Measurements from ENCODE around the gene CPD. TPM values are rescaled to one million over a fixed set of nuclear protein-coding genes. Genes with fewer than 3 reads are reported as not detected.

The CPD gene
- total RNA-seq, 2 donors from 2014 or later: 46.5 to 46.8 TPM

DNA sequence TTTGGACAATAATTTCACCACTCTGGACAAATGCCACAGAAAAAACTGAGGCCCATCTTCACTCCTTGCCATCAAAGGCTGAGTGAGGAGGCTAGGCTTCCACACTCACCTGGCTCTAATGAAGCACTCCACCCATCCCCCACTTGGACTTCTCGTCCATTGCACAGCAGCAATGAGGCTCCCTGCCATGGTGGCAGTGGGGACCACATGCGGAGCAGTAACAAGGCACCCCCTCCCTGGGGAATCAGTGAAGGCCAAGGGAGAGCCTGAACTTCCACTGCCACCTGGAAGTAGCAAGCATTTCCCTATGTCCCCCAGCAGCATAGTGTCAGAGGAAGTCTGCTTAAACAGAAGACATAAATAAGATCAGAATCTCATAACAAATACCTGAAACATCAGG is 96.5 kb downstream of the CPD start:
- H3K9me3 Mint-ChIP-seq: no peaks in the 10 kb centered on the region
- no peaks in the 10 kb centered on the region for H3K27me3 Mint-ChIP-seq (ENCODE audit: low read depth)
- H3K4me1 Mint-ChIP-seq (ENCODE audit: low read depth): peaks cover 34% of the 10 kb centered on the region
- no peak overlapping the region for H3K27ac Mint-ChIP-seq
- H3K4me3 Mint-ChIP-seq: peak overlapping the region in 1 of 2 donors; percentile 89
- no peak for DNase-seq
- no peak for ATAC-seq (replicated peaks in 1 of 2)
- peaks cover 2 to 10% of the 10 kb centered on the region in 2 donors for H3K36me3 Mint-ChIP-seq (ENCODE audit: insufficient read depth in 2 of 2)

DNA sequence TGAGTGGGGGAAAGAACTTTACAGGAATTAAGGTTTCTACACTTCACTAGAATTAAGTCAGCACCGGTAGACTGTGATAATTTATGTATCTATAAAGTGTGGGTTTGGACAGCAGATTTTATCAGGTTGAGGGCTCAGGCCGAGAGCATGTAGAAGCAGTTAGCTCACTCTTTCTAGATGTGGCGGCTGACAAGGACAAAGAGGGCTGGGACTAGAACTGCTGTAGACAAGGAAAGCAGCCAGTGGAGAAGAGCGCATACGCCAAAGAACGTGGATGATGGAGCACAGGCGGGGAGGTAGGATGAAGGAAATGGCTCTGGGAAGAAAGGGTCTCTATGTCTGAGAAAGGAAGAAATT is 98.0 kb downstream of the CPD start:
- ATAC-seq (replicated peaks in 1 of 2): peak; percentile 34 to 36
- Mint-ChIP-seq H3K9me3 (no peaks in the 10 kb centered on the region), H3K36me3 (ENCODE audit: insufficient read depth in 2 of 2) (peaks cover 2 to 20% of the 10 kb centered on the region in 2 donors), H3K27ac (peak overlapping the region; percentile 94), H3K4me3 (peak overlapping the region; percentile 89 to 95), H3K27me3 (ENCODE audit: low read depth) (no peaks in the 10 kb centered on the region), H3K4me1 (ENCODE audit: low read depth) (peaks cover 41% of the 10 kb centered on the region)
- DNase-seq: peak; percentile 29

DNA sequence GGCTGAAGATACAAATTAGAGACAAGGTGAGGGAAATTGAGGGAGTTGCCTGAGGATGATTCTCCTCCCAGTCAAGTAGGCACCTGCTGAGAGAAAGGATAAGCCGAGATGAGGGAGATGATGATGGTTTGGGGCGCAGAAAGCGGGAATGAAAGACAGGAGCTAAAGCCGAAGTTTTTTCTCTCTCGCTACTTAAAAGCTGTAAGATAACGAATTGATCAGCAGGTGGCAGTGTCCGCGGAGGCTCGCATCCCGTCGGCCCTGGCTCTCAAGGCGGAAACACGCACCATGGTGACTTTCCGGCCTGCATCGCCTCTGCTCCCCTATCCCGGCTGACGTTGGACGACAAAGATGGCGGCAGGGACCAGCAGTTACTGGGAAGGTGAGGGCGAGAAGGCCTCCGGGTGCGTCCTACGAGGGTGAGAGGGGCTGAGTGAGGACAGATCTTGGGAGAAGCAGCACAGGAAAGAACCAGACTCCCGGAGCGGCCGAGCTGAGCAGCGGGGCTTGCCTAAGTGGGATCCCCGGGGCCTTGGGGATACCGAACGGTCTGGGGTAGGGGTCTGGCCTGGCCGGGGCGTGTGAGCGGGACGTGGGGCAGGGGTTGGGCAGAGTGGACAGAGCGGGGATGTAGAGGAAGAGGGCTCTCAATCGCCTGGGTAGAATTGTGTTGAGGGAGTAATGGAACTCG is 98.5 kb downstream of the CPD start, which contains the start of gene GOSR1:
Gene GOSR1, plus strand, starts transcription at position 326 of the 691 bp plus-strand sequence. Its CDS starts 26 bp downstream, at position 352.
- Mint-ChIP-seq H3K36me3 (ENCODE audit: insufficient read depth in 2 of 2) (peaks cover 2 to 20% of the 10 kb centered on the region in 2 donors), H3K9me3 (no peaks in the 10 kb centered on the region), H3K27ac (peak within 1 kb of the TSS; percentile 94), H3K4me1 (ENCODE audit: low read depth) (peaks cover 41% of the 10 kb centered on the region), H3K4me3 (peak within 1 kb of the TSS; percentile 89 to 95), H3K27me3 (ENCODE audit: low read depth) (no peaks in the 10 kb centered on the region)
- DNase-seq (peak; percentile 92 to 95), ATAC-seq (replicated peaks in 1 of 2) (peak; percentile 99)

DNA sequence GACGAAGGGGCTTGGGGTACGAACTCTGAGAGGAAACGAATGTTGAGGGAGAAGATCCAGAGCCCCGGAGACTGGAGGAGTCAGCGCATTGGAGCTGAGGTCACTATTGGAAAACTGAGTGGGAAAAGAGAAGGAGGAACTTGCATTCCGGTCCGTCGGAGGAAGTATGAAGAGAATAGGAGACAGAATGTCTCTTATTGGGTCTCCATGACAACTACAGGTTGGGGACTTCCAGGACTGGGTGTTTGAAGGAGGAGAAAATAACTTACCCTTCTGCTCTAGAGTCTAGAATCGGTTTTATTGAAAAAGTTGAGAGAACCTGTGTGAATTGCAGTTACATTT is 99.0 kb downstream of the CPD start:
- no peaks in the 10 kb centered on the region for H3K27me3 Mint-ChIP-seq (ENCODE audit: low read depth)
- peak overlapping the region; percentile 89 to 95 for H3K4me3 Mint-ChIP-seq
- peaks cover 2 to 20% of the 10 kb centered on the region in 2 donors for H3K36me3 Mint-ChIP-seq (ENCODE audit: insufficient read depth in 2 of 2)
- no peaks in the 10 kb centered on the region for H3K9me3 Mint-ChIP-seq
- ATAC-seq (replicated peaks in 1 of 2): peak; percentile 10 to 13
- peak overlapping the region; percentile 94 for H3K27ac Mint-ChIP-seq
- no peak for DNase-seq
- H3K4me1 Mint-ChIP-seq (ENCODE audit: low read depth): peaks cover 41% of the 10 kb centered on the region

DNA sequence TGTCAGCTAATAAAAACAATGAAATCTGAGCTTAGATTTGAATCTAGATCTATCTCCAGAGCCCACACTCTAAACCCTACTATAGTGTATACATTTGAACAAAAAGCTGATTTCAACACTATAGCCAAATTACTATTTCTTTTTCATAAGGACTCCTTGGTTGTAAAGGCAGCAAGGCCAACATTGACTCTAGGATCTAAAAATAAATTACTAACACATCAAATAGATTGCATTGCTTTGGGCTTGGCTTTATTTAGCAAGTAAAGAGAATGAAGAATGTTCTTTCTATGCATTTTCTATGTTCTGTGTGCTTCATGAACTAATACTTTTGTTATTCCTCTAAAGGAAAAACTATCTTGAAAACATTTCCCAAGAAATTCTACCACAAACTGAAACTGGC is 103.8 kb downstream of the CPD start:
- peaks cover 25% of the 10 kb centered on the region for H3K4me1 Mint-ChIP-seq (ENCODE audit: low read depth)
- H3K36me3 Mint-ChIP-seq (ENCODE audit: insufficient read depth in 2 of 2): peaks cover 2 to 39% of the 10 kb centered on the region in 2 donors
- no peak overlapping the region for H3K4me3 Mint-ChIP-seq

DNA sequence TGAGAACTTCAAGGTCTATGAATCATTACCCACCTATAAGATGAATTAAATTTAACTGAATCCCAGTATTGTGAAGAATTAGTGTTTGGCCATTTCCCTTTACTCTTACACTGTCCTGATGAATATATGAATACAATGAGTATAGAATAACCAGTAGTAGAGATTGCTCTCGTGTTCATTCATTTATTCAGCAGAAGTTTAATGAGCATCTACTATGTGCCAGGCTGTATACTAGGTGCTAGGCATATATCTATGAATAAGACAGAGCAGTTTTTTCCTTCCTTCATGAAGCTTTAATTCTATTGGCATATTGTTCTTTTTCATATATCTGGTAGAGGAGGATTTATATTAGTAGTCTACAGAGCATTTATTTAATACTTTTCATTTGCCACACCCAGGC is 104.4 kb downstream of the CPD start:
- Mint-ChIP-seq H3K36me3 (ENCODE audit: insufficient read depth in 2 of 2) (peaks cover 2 to 37% of the 10 kb centered on the region in 2 donors), H3K27me3 (ENCODE audit: low read depth) (no peaks in the 10 kb centered on the region), H3K9me3 (no peaks in the 10 kb centered on the region), H3K27ac (peak overlapping the region; percentile 75), H3K4me1 (ENCODE audit: low read depth) (peaks cover 21% of the 10 kb centered on the region), H3K4me3 (no peak overlapping the region)
- ATAC-seq (replicated peaks in 1 of 2) (no peak), DNase-seq (no peak)

More for the DNA sequence above, 103.8 kb downstream of the CPD start:
- ATAC-seq (replicated peaks in 1 of 2) (no peak), DNase-seq (no peak)
- Mint-ChIP-seq H3K27me3 (ENCODE audit: low read depth) (no peaks in the 10 kb centered on the region), H3K27ac (peak overlapping the region; percentile 75), H3K9me3 (no peaks in the 10 kb centered on the region)

DNA sequence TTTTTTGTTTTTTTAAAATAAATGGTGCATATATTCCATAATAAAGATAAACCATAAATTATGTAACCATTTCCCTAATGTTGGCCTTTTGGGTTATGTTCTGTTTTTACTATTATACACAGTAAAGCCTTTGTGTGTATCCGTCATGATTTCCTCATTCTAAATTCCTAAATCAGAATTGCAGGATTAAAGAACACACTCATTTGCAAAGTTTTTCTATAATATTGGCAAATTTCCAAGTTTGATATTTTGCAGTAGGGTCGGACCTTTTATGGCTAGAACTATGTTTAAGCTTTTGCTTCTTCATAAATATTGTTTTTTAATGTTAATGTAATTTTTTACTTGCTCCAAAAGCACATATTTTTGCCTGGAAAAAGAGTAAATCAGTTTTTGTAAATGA is 115.1 kb downstream of the CPD start:
- Mint-ChIP-seq H3K4me1 (ENCODE audit: low read depth) (no peaks in the 10 kb centered on the region), H3K27me3 (ENCODE audit: low read depth) (no peaks in the 10 kb centered on the region), H3K27ac (no peak overlapping the region), H3K4me3 (no peak overlapping the region), H3K9me3 (no peaks in the 10 kb centered on the region), H3K36me3 (ENCODE audit: insufficient read depth in 2 of 2) (peaks cover 12 to 35% of the 10 kb centered on the region in 2 donors)
- no peak for ATAC-seq (replicated peaks in 1 of 2)
- DNase-seq: no peak

DNA sequence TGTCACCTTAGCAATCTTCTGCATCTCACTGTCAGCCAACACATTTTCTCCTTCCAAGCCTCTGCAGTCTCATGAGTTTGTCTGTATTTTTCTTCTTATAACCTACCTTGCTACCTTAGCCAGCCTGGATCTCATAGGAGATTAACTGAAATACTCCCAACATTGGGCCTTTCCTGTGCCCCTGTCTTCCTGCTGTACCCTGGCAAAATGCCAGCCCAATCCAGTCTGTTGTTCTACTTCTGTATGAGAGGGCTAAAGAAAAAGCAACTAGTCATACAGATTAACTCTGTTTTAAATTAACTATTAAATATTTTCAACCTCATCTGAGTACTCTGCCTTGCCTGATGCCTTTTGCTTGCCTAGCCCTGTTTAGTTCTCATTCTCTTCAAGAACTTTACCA is 116.9 kb downstream of the CPD start:
- peak overlapping the region; percentile 10 for H3K27ac Mint-ChIP-seq
- peaks cover 10 to 32% of the 10 kb centered on the region in 2 donors for H3K36me3 Mint-ChIP-seq (ENCODE audit: insufficient read depth in 2 of 2)
- ATAC-seq (replicated peaks in 1 of 2) (no peak), DNase-seq (no peak)
- H3K4me1 Mint-ChIP-seq (ENCODE audit: low read depth): peaks cover 9% of the 10 kb centered on the region
- no peaks in the 10 kb centered on the region for H3K9me3 Mint-ChIP-seq
- H3K27me3 Mint-ChIP-seq (ENCODE audit: low read depth): no peaks in the 10 kb centered on the region
- H3K4me3 Mint-ChIP-seq: no peak overlapping the region

DNA sequence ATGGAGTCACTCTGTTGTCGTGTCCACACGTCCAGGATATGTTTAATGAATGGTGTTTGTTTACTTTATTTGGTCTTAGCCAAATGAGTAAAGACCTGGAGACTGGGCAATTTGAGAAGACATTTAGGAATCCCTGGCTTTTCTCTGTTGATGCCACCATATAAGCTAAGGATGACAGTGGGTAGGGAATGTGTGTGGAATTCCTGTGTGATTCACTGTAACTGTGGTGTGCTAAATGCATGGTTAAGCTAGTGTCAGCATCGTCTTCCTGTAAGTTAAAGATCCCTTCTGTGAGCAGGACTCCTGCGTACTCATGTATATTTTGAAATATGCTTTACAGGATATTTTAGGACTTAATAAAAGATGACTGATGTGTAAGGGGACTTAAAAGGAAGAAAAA is 124.8 kb downstream of the CPD start:
- H3K27ac Mint-ChIP-seq: no peak overlapping the region
- H3K4me3 Mint-ChIP-seq: no peak overlapping the region
- DNase-seq (no peak), ATAC-seq (replicated peaks in 1 of 2) (no peak)
- peaks cover 5 to 15% of the 10 kb centered on the region in 2 donors for H3K36me3 Mint-ChIP-seq (ENCODE audit: insufficient read depth in 2 of 2)
- H3K4me1 Mint-ChIP-seq (ENCODE audit: low read depth): peaks cover 17% of the 10 kb centered on the region
- H3K9me3 Mint-ChIP-seq: no peaks in the 10 kb centered on the region
- H3K27me3 Mint-ChIP-seq (ENCODE audit: low read depth): no peaks in the 10 kb centered on the region

DNA sequence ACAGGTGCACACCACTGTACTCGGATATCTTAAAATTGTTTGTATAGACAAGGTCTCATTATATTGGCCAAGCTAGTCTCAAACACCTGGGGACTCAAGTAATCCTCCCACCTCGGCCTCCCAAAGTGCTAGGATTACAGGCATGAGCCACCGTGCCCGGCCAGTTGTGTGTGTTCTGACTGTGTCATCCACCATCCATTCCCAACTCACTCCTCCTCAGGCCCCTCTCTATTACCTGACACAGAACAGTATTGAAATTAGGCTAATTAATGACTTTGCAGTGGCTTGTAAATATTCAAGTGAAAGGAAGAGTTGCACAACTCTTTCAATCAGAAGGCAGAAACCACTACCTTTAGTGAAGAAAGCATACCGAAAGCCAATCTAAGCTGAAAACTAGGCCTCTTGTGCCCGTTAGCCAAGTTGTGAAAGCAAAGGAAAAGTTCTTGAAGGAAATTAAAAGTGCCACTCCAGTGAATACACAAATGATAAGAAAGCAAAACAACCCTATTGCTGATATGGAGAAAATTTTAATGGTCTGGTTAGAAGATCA is 127.2 kb downstream of the CPD start:
- no peak for ATAC-seq (replicated peaks in 1 of 2)

DNA sequence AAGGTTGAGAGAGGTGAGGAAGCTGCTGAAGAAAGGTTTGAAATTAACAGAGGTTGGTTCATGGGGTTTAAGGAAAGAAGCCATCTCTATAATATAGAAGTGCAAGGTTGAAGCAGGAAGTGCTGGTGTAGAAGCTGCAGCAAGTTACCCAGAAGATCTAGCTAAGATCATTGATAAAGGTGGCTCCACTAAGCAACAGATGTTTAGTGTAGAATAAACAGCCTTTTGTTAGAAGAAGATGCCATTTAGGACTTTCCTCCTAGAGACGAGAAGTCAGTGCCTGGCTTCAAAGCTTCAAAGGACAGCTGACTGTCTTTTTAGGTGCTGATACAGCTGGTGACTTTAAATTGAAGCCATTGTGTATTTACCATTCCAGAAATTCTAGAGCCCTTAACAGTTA is 127.8 kb downstream of the CPD start:
- no peak for ATAC-seq (replicated peaks in 1 of 2)
- peaks cover 8% of the 10 kb centered on the region for H3K4me1 Mint-ChIP-seq (ENCODE audit: low read depth)
- H3K4me3 Mint-ChIP-seq: no peak overlapping the region
- peaks cover 5 to 15% of the 10 kb centered on the region in 2 donors for H3K36me3 Mint-ChIP-seq (ENCODE audit: insufficient read depth in 2 of 2)
- H3K27me3 Mint-ChIP-seq (ENCODE audit: low read depth): no peaks in the 10 kb centered on the region
- peak overlapping the region; percentile 84 for H3K27ac Mint-ChIP-seq
- H3K9me3 Mint-ChIP-seq: no peaks in the 10 kb centered on the region
- DNase-seq: no peak

More for the DNA sequence above, 127.2 kb downstream of the CPD start:
- Mint-ChIP-seq H3K36me3 (ENCODE audit: insufficient read depth in 2 of 2) (peaks cover 5 to 15% of the 10 kb centered on the region in 2 donors), H3K27ac (peak overlapping the region; percentile 84), H3K4me1 (ENCODE audit: low read depth) (peaks cover 8% of the 10 kb centered on the region), H3K27me3 (ENCODE audit: low read depth) (no peaks in the 10 kb centered on the region), H3K4me3 (peak overlapping the region in 1 of 2 donors; percentile 6), H3K9me3 (no peaks in the 10 kb centered on the region)
- DNase-seq: no peak

DNA sequence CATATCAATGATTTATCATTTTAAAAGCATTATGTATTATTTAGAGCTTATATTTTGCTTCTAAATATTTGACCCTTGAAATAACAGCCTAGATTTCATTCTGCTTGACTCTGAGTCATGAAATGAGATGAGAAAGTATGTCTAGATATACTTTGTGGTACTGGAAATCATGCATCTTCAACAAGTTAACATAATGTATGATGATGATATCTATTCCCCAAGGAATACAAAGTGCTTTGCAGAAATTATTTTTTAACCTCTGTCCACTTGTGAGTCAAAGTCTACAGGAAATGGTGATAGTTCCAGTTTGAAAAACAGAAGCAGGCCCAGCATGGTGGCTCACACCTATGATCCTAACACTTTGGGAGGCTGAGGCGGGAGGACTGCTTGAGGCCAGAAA is 134.6 kb downstream of the CPD start:
- no peak overlapping the region for H3K27ac Mint-ChIP-seq
- no peak for ATAC-seq (replicated peaks in 1 of 2)
- DNase-seq: no peak
- no peaks in the 10 kb centered on the region for H3K4me1 Mint-ChIP-seq (ENCODE audit: low read depth)
- no peaks in the 10 kb centered on the region for H3K27me3 Mint-ChIP-seq (ENCODE audit: low read depth)
- H3K9me3 Mint-ChIP-seq: no peaks in the 10 kb centered on the region
- H3K36me3 Mint-ChIP-seq (ENCODE audit: insufficient read depth in 2 of 2): peaks cover 3 to 6% of the 10 kb centered on the region in 2 donors
- no peak overlapping the region for H3K4me3 Mint-ChIP-seq

DNA sequence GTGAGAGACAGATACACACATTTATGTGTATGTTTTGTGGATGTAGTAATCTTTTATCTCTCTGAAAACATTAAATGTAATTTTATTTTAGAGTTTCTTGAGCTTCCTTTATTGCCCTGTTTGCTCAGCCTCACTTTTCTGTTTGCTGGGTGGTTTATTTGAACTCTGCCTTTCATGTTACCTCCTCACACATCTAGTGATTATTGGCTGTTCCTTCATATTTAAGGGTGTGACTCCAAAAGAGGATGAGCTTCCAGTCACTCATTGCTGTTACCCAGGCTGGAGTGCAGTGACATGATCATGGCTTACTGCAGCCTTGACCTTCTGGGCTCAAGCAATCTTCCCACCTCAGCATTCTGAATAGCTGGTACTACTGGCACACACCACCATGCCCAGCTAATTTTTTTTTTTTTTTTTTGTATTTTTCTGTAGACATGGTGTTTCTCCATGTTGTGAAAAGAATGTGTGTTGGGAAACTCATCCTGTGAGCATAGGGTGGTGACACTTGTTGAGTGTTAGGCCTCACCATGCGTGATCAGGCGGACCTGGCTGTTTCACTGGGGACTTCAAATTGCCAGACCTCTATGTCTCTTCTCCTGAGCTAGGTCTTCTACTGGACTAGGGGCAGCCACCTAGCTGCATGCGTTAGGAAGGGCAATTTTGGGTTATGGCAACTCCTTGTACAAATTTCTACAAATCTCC is 136.3 kb downstream of the CPD start:
- no peak for DNase-seq
- Mint-ChIP-seq H3K27me3 (ENCODE audit: low read depth) (no peaks in the 10 kb centered on the region), H3K4me1 (ENCODE audit: low read depth) (peaks cover 7% of the 10 kb centered on the region), H3K4me3 (no peak overlapping the region), H3K27ac (peak overlapping the region; percentile 78), H3K36me3 (ENCODE audit: insufficient read depth in 2 of 2) (peaks cover 3 to 8% of the 10 kb centered on the region in 2 donors), H3K9me3 (no peaks in the 10 kb centered on the region)
- ATAC-seq (replicated peaks in 1 of 2): no peak
